HCT116 (cell line): ENCODE data around the gene NEDD4L. TPM values are rescaled to one million over a fixed set of nuclear protein-coding genes. Genes with fewer than 3 reads are reported as not detected.

Experiments used
- ATAC-seq: fragments of 200-7000 bp; cut with Tn5 transposase; 2 replicates; pipeline ENCODE4 v1.9.1; 2020; ENCODE audit warnings: mild to moderate bottlenecking, moderate library complexity
- BruUV-seq: library from RNA; stranded (reverse); fragments of 400-500 nt; replicated peaks from 2 replicates; lab custom pipeline; 2021; lab: Mats Ljungman, UMichigan
- CTCF ChIA-PET: fragments of 300-600 bp; sonication (Branson Sonifier 250); formaldehyde crosslinking; loops from one replicate; lab custom pipeline; 2021; ENCODE audit warnings: antibody characterized with exemption; lab: Charles Lee
- POLR2A ChIA-PET: fragments of 300-600, 350-600 bp; sonication (Branson Sonifier 250); formaldehyde crosslinking; loops from one replicate; lab custom pipeline; 2021; ENCODE audit warnings: antibody characterized with exemption; lab: Charles Lee
- RAD21 ChIA-PET, 2 experiments: fragments of 300-600 bp; sonication (Branson Sonifier 250); formaldehyde crosslinking; loops; one replicate each; lab custom pipeline; 2023; ENCODE audit warnings: low total read pairs in 2 of 2; ENCODE audit not compliant: uncharacterized antibody in 2 of 2, unreplicated experiment in 2 of 2, low non-redundant PET in 1 of 2; lab: Charles Lee
- DNase-seq: peaks from one replicate; pipeline ENCODE4 v3.0.0-alpha.2; 2010; ENCODE audit warnings: low read depth, low spot score
- H2AFZ ChIP-seq: fragments of 200-600 bp; shearing (Covaris generic), sonication (generic); 2 replicates; pipeline ENCODE4 v1.6.1; 2017; ENCODE audit warnings: low read depth, mixed run types, mixed read lengths, antibody characterized with exemption, low read length; ENCODE audit not compliant: poor library complexity, severe bottlenecking
- H3K27ac ChIP-seq: 2 replicates; pipeline ENCODE4 v1.5.1; 2012; ENCODE audit warnings: low read depth, low read length
- H3K27me3 ChIP-seq: fragments of 200-600 bp; sonication (generic); 2 replicates; pipeline ENCODE4 v1.6.1; 2016; ENCODE audit warnings: mixed run types, low read length, mixed read lengths; ENCODE audit not compliant: insufficient read depth
- H3K36me3 ChIP-seq, 2 experiments: fragments of 200-500 bp in 1 of 2; fragments of 200-600 bp in 1 of 2; sonication (Bioruptor generic) in 1 of 2; sonication (generic) in 1 of 2; 2 replicates each; pipeline versions ENCODE4 v1.5.1 to v1.6.1; 2014 to 2016; ENCODE audit warnings: low read length in 2 of 2, inconsistent platforms in 1 of 2, mixed read lengths in 1 of 2, mixed run types in 1 of 2; ENCODE audit not compliant: insufficient read depth in 2 of 2, control insufficient read depth in 1 of 2
- H3K4me1 ChIP-seq, 2 experiments: fragments of 200-600 bp in 1 of 2; sonication (generic) in 1 of 2; 2 replicates each; pipeline versions ENCODE4 v1.5.1 to v1.6.1; 2012 to 2017; ENCODE audit warnings: low read length in 2 of 2, inconsistent platforms in 1 of 2, mild to moderate bottlenecking in 1 of 2, mixed read lengths in 1 of 2, mixed run types in 1 of 2, moderate library complexity in 1 of 2; ENCODE audit not compliant: insufficient read depth in 2 of 2, control insufficient read depth in 1 of 2
- H3K4me2 ChIP-seq: fragments of 200-600 bp; sonication (generic); 2 replicates; pipeline ENCODE4 v1.6.1; 2017; ENCODE audit warnings: mixed run types, low read length, mixed read lengths
- H3K4me3 ChIP-seq, 2 experiments: fragments of 200-600 bp in 1 of 2; sonication (generic) in 1 of 2; replicated peaks in 1 of 2; 2 replicates each; pipeline ENCODE4 v1.5.1; 2011 to 2016; ENCODE audit warnings: low read length in 2 of 2, control low read depth in 1 of 2, low read depth in 1 of 2, mild to moderate bottlenecking in 1 of 2, mixed read lengths in 1 of 2, mixed run types in 1 of 2
- H3K79me2 ChIP-seq: fragments of 200-600 bp; sonication (generic); 2 replicates; pipeline ENCODE4 v1.6.1; 2017; ENCODE audit warnings: mild to moderate bottlenecking, mixed run types, low read length, moderate library complexity, mixed read lengths; ENCODE audit not compliant: insufficient read depth
- H3K9ac ChIP-seq: fragments of 200-600 bp; sonication (generic); 2 replicates; pipeline ENCODE4 v1.6.1; 2016; ENCODE audit warnings: low read length, mixed read lengths
- H3K9me2 ChIP-seq: fragments of 200-600 bp; sonication (generic), shearing (Covaris generic); 2 replicates; pipeline ENCODE4 v1.6.1; 2017; ENCODE audit warnings: mixed run types, mild to moderate bottlenecking, moderate library complexity; ENCODE audit not compliant: insufficient read depth
- H3K9me3 ChIP-seq, 2 experiments: fragments of 200-500 bp in 1 of 2; fragments of 200-600 bp in 1 of 2; sonication (Bioruptor generic) in 1 of 2; sonication (generic) in 1 of 2; 2 replicates each; pipeline ENCODE4 v1.6.1; 2014 to 2017; ENCODE audit warnings: low read length in 2 of 2, mixed read lengths in 2 of 2, inconsistent platforms in 1 of 2, low read depth in 1 of 2, mild to moderate bottlenecking in 1 of 2, mixed run types in 1 of 2, moderate library complexity in 1 of 2; ENCODE audit not compliant: control insufficient read depth in 1 of 2, insufficient read depth in 1 of 2
- H4K20me1 ChIP-seq: fragments of 200-600 bp; sonication (generic), shearing (Covaris generic); 2 replicates; pipeline ENCODE4 v1.6.1; 2017; ENCODE audit warnings: mixed run types, mild to moderate bottlenecking, moderate library complexity; ENCODE audit not compliant: insufficient read depth
- CBX3 ChIP-seq: IDR thresholded peaks from 2 replicates; pipeline ENCODE4 v1.6.1; 2012; ENCODE audit warnings: low read depth
- CTCF ChIP-seq, 3 experiments: fragments of 200-600 bp in 1 of 3; sonication (generic) in 1 of 3; IDR thresholded peaks in 2 of 3; conservative IDR thresholded peaks in 1 of 3; 2 replicates each; pipeline ENCODE4 v1.5.1; 2012 to 2017; ENCODE audit warnings: low read depth in 2 of 3, low read length in 2 of 3, antibody characterized with exemption in 1 of 3, borderline replicate concordance in 1 of 3, control low read depth in 1 of 3, mild to moderate bottlenecking in 1 of 3, mixed read lengths in 1 of 3, mixed run types in 1 of 3, moderate library complexity in 1 of 3; ENCODE audit not compliant: insufficient read depth in 1 of 3
- EGR1 ChIP-seq: IDR thresholded peaks from 2 replicates; pipeline ENCODE4 v1.6.1; 2012; ENCODE audit warnings: low read depth
- ELF1 ChIP-seq: IDR thresholded peaks from 2 replicates; pipeline ENCODE4 v1.6.1; 2012; ENCODE audit warnings: low read depth, borderline replicate concordance
- EZH2 ChIP-seq: fragments of 200-600 bp; sonication (generic); IDR thresholded peaks from 2 replicates; pipeline ENCODE4 v1.6.1; 2017; ENCODE audit warnings: antibody characterized with exemption, mixed run types
- EZH2phosphoT487 ChIP-seq: fragments of 200-600 bp; IDR thresholded peaks from 2 replicates; pipeline ENCODE4 v1.6.1; 2018; ENCODE audit warnings: antibody characterized with exemption, borderline replicate concordance
- FOSL1 ChIP-seq: IDR thresholded peaks from 2 replicates; pipeline ENCODE4 v1.6.1; 2012; ENCODE audit warnings: low read depth
- JUND ChIP-seq: IDR thresholded peaks from 2 replicates; pipeline ENCODE4 v1.6.1; 2012
- MAX ChIP-seq: IDR thresholded peaks from 2 replicates; pipeline ENCODE4 v1.6.1; 2012
- RAD21 ChIP-seq: IDR thresholded peaks from 2 replicates; pipeline ENCODE4 v1.6.1; 2012; ENCODE audit warnings: low read depth, mild to moderate bottlenecking
- SIN3A ChIP-seq: IDR thresholded peaks from 2 replicates; pipeline ENCODE4 v1.6.1; 2012; ENCODE audit warnings: low read depth
- SP1 ChIP-seq: IDR thresholded peaks from 2 replicates; pipeline ENCODE4 v1.6.1; 2012; ENCODE audit warnings: low read depth
- SRF ChIP-seq: IDR thresholded peaks from 2 replicates; pipeline ENCODE4 v1.6.1; 2012; ENCODE audit warnings: low read depth
- YY1 ChIP-seq: IDR thresholded peaks from 2 replicates; pipeline ENCODE4 v1.6.1; 2011; ENCODE audit warnings: low read length, low read depth, moderate library complexity, mild to moderate bottlenecking; ENCODE audit not compliant: insufficient replicate concordance; ENCODE audit errors: extremely low read depth
- ZBTB33 ChIP-seq: IDR thresholded peaks from 2 replicates; pipeline ENCODE4 v1.6.1; 2011; ENCODE audit warnings: mild to moderate bottlenecking, low read length, moderate library complexity; ENCODE audit not compliant: insufficient replicate concordance; ENCODE audit errors: extremely low read depth
- ZFX ChIP-seq: fragments of 450-650 bp; IDR thresholded peaks from 2 replicates; pipeline ENCODE4 v1.6.1; 2017
- ZNF274 ChIP-seq: fragments of 200-500 bp; sonication (Bioruptor generic); IDR thresholded peaks from 2 replicates; pipeline ENCODE4 v1.6.1; 2014; ENCODE audit warnings: mild to moderate bottlenecking, low read depth, low read length, inconsistent platforms
- intact Hi-C: fragments of 100-400 bp; cut with micrococcal nuclease; formaldehyde crosslinking; loops from 2 replicates; pipeline ENCODE4 v1.10.0; 2022
- total RNA-seq: library from RNA; stranded (reverse); gene quantifications from one replicate; pipeline ENCODE4 v1.2.1, GENCODE V29; 2021; ENCODE audit not compliant: unreplicated experiment
- TF ChIP-seq, protein P1 (sequence below): IDR thresholded peaks from 2 replicates; pipeline ENCODE4 v1.6.1; 2012; ENCODE audit warnings: low read depth
- TF ChIP-seq, protein P2 (sequence below): IDR thresholded peaks from 2 replicates; pipeline ENCODE4 v1.6.1; 2012

Gene NEDD4L
- total RNA-seq, 1 experiment from 2014 or later: 41.5 TPM

- no peak for TF ChIP-seq RAD21
- TF ChIP-seq ZNF274: no peak
- TF ChIP-seq SP1: no peak
These were observed 122.3 kb downstream of the NEDD4L start (continued) for GRCh38 chr18:58166278-58166844.

DNA sequence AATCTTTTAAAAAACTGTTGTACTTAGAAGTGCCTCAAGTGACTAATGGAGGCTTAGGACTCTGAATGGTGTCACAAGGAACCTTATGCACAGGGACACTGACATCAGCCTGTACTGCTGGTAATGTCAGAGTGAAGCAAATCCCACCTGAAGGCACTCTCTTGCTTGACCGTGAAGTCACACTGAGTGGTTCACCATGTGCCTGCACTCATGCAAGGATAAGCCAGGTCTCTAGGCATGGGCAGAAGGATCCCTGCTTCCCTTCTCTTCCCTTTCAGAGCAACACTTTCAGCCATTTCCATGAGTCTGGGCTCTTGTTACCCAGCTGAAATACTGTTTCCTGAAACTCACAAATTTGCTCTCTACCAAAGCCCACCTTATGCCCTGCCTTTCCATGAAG is 123.0 kb downstream of the NEDD4L start:
- BruUV-seq: no TSS peak
- Histone ChIP-seq H3K4me2 (no peak overlapping the region), H3K79me2 (no peaks in the 10 kb centered on the region), H3K27me3 (no peaks in the 10 kb centered on the region), H3K4me1 (no peaks in the 10 kb centered on the region), H3K9me2 (no peaks in the 10 kb centered on the region), H3K27ac (no peak overlapping the region), H3K9me3 (no peaks in the 10 kb centered on the region), H2AFZ (no peak overlapping the region), H4K20me1 (no peaks in the 10 kb centered on the region), H3K9ac (no peak overlapping the region), H3K36me3 (no peaks in the 10 kb centered on the region), H3K4me3 (no peak overlapping the region)
- DNase-seq (no peak), ATAC-seq (no peak)
- ChIA-PET CTCF (interaction anchor here (0.7 kb wide), 1 partner anchor 13 kb away, joined by 3 read pairs; no protein-coding TSS in a partner anchor), RAD21 (no interaction called here), POLR2A (no interaction called here)
- intact Hi-C loops: no loop called here
- TF ChIP-seq YY1 (no peak), ELF1 (no peak), CBX3 (no peak), JUND (no peak), SIN3A (no peak), RAD21 (no peak), CTCF (IDR thresholded peaks at IDR 0.05 in 2 of 3, conservative IDR thresholded peaks at IDR 0.05 in 1 of 3; ENCODE audit: borderline replicate concordance in 1 of 3, insufficient read depth in 1 of 3, low read depth in 2 of 3, low read length in 2 of 3) (no peak), FOSL1 (no peak), EZH2phosphoT487 (no peak), SRF (no peak), EZH2 (no peak), EGR1 (no peak), SP1 (no peak), ZFX (no peak), MAX (no peak), ZBTB33 (no peak)
- TF ChIP-seq, protein P1, sequence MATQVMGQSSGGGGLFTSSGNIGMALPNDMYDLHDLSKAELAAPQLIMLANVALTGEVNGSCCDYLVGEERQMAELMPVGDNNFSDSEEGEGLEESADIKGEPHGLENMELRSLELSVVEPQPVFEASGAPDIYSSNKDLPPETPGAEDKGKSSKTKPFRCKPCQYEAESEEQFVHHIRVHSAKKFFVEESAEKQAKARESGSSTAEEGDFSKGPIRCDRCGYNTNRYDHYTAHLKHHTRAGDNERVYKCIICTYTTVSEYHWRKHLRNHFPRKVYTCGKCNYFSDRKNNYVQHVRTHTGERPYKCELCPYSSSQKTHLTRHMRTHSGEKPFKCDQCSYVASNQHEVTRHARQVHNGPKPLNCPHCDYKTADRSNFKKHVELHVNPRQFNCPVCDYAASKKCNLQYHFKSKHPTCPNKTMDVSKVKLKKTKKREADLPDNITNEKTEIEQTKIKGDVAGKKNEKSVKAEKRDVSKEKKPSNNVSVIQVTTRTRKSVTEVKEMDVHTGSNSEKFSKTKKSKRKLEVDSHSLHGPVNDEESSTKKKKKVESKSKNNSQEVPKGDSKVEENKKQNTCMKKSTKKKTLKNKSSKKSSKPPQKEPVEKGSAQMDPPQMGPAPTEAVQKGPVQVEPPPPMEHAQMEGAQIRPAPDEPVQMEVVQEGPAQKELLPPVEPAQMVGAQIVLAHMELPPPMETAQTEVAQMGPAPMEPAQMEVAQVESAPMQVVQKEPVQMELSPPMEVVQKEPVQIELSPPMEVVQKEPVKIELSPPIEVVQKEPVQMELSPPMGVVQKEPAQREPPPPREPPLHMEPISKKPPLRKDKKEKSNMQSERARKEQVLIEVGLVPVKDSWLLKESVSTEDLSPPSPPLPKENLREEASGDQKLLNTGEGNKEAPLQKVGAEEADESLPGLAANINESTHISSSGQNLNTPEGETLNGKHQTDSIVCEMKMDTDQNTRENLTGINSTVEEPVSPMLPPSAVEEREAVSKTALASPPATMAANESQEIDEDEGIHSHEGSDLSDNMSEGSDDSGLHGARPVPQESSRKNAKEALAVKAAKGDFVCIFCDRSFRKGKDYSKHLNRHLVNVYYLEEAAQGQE: no peak
- TF ChIP-seq, protein P2, sequence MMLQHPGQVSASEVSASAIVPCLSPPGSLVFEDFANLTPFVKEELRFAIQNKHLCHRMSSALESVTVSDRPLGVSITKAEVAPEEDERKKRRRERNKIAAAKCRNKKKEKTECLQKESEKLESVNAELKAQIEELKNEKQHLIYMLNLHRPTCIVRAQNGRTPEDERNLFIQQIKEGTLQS: no peak
